H1 (cell line): ENCODE measurements around the gene RASL10B. TPM values are rescaled to one million over a fixed set of nuclear protein-coding genes. Genes with fewer than 3 reads are reported as not detected.

Source experiments
- CTCF ChIA-PET: fragments of 300-600 bp; sonication (Branson Sonifier 250); formaldehyde crosslinking; loops from one replicate; lab custom pipeline; 2021; ENCODE audit not compliant: partially characterized antibody; lab: Charles Lee
- POLR2A ChIA-PET: fragments of 300-600 bp; sonication (Branson Sonifier 250); formaldehyde crosslinking; loops from one replicate; lab custom pipeline; 2021; ENCODE audit warnings: inconsistent platforms; ENCODE audit not compliant: partially characterized antibody; lab: Charles Lee
- DNase-seq, 2 experiments: peaks; one replicate each; pipeline versions ENCODE4 v3.0.0 to v3.0.0-alpha.2; 2010 to 2022; ENCODE audit warnings: low spot score in 2 of 2, low read depth in 1 of 2, mixed read lengths in 1 of 2
- FAIRE-seq: peaks from 2 replicates; lab custom pipeline; 2011; peaks lifted over from hg19 to GRCh38; lab: Jason Lieb, UNC
- H2AFZ ChIP-seq: 2 replicates; pipeline ENCODE4 v1.8.1; 2012; ENCODE audit warnings: low read length, inconsistent platforms
- H2AK5ac ChIP-seq: 2 replicates; pipeline ENCODE4 v1.6.1; 2013; ENCODE audit warnings: low read depth, low read length
- H2BK120ac ChIP-seq: replicated peaks from 2 replicates; pipeline ENCODE3; 2013; ENCODE audit warnings: low read depth, low read length, inconsistent platforms
- H2BK12ac ChIP-seq: 2 replicates; pipeline ENCODE4 v1.6.1; 2013; ENCODE audit warnings: low read depth, low read length
- H2BK15ac ChIP-seq: 2 replicates; pipeline ENCODE4 v1.6.1; 2013; ENCODE audit warnings: low read length
- H2BK20ac ChIP-seq: 2 replicates; pipeline ENCODE4 v1.6.1; 2013; ENCODE audit warnings: low read length
- H2BK5ac ChIP-seq: 2 replicates; pipeline ENCODE4 v1.6.1; 2013; ENCODE audit warnings: low read depth, low read length
- H3K14ac ChIP-seq: 2 replicates; pipeline ENCODE4 v1.6.1; 2013; ENCODE audit warnings: inconsistent platforms; ENCODE audit not compliant: insufficient read length
- H3K18ac ChIP-seq: 2 replicates; pipeline ENCODE4 v1.6.1; 2013; ENCODE audit warnings: low read length; ENCODE audit errors: extremely low read depth
- H3K23ac ChIP-seq: 2 replicates; pipeline ENCODE4 v1.6.1; 2013; ENCODE audit warnings: inconsistent platforms; ENCODE audit not compliant: insufficient read length
- H3K23me2 ChIP-seq: 2 replicates; pipeline ENCODE4 v1.6.1; 2013; ENCODE audit warnings: low read depth, low read length
- H3K27ac ChIP-seq: 2 replicates; pipeline ENCODE4 v1.6.1; 2011; ENCODE audit warnings: low read depth, low read length, inconsistent platforms
- H3K27me3 ChIP-seq, 4 experiments: replicated peaks in 1 of 4; 1 replicate in 1 of 4; 2 replicates in 3 of 4; pipeline versions ENCODE4 v1.6.1 to v1.8.1; 2011 to 2013; ENCODE audit warnings: low read length in 3 of 4, mild to moderate bottlenecking in 3 of 4, inconsistent platforms in 2 of 4, mixed read lengths in 2 of 4, moderate library complexity in 1 of 4; ENCODE audit not compliant: control insufficient read depth in 3 of 4, insufficient read depth in 3 of 4; ENCODE audit errors: extremely low read depth in 1 of 4
- H3K36me3 ChIP-seq, 4 experiments: 2 replicates each; pipeline versions ENCODE4 v1.6.1 to v1.8.1; 2011 to 2013; ENCODE audit warnings: mild to moderate bottlenecking in 4 of 4, low read length in 3 of 4, moderate library complexity in 2 of 4, control low read depth in 1 of 4, inconsistent platforms in 1 of 4; ENCODE audit not compliant: insufficient read depth in 4 of 4, control insufficient read depth in 2 of 4
- H3K4ac ChIP-seq: replicated peaks from 2 replicates; pipeline ENCODE3; 2013; ENCODE audit warnings: low read length, low read depth, mixed read lengths, inconsistent platforms; ENCODE audit not compliant: insufficient read length
- H3K4me1 ChIP-seq, 4 experiments: replicated peaks in 1 of 4; 1 replicate in 1 of 4; 2 replicates in 3 of 4; pipeline versions ENCODE4 v1.6.1 to v1.8.1; 2011 to 2013; ENCODE audit warnings: low read length in 3 of 4, inconsistent platforms in 2 of 4, mixed read lengths in 1 of 4; ENCODE audit not compliant: insufficient read depth in 4 of 4, control insufficient read depth in 3 of 4
- H3K4me2 ChIP-seq, 2 experiments: 2 replicates each; pipeline versions ENCODE4 v1.6.1 to v1.8.1; 2011 to 2013; ENCODE audit warnings: low read depth in 2 of 2, low read length in 2 of 2, control low read depth in 1 of 2, inconsistent platforms in 1 of 2, mild to moderate bottlenecking in 1 of 2; ENCODE audit not compliant: insufficient read depth in 1 of 2
- H3K4me3 ChIP-seq, 4 experiments: fragments of 200-600, 300-600 bp in 1 of 4; sonication (generic), shearing (Covaris generic), sonication (Bioruptor Twin) in 1 of 4; 2 replicates each; pipeline versions ENCODE4 v1.5.1 to v1.8.1; 2011 to 2016; ENCODE audit warnings: low read length in 4 of 4, low read depth in 3 of 4, control low read depth in 2 of 4, inconsistent platforms in 2 of 4, mild to moderate bottlenecking in 2 of 4, mixed read lengths in 1 of 4, moderate library complexity in 1 of 4; ENCODE audit not compliant: insufficient read depth in 2 of 4; ENCODE audit errors: extremely low read depth in 1 of 4
- H3K56ac ChIP-seq: replicated peaks from 2 replicates; pipeline ENCODE3; 2013; ENCODE audit warnings: low read depth, mild to moderate bottlenecking, mixed read lengths, low read length, inconsistent platforms; ENCODE audit not compliant: insufficient read length
- H3K79me1 ChIP-seq: 2 replicates; pipeline ENCODE4 v1.6.1; 2013; ENCODE audit warnings: low read depth, low read length, control low read depth
- H3K79me2 ChIP-seq, 2 experiments: 2 replicates each; pipeline versions ENCODE4 v1.6.1 to v1.8.1; 2012 to 2013; ENCODE audit warnings: low read length in 2 of 2, mild to moderate bottlenecking in 2 of 2, inconsistent platforms in 1 of 2; ENCODE audit not compliant: insufficient read depth in 2 of 2, control insufficient read depth in 1 of 2
- H3K9ac ChIP-seq, 4 experiments: replicated peaks in 1 of 4; 1 replicate in 1 of 4; 2 replicates in 3 of 4; pipeline versions ENCODE4 v1.6.1 to v1.8.1; 2011 to 2013; ENCODE audit warnings: low read depth in 3 of 4, low read length in 3 of 4, control low read depth in 2 of 4, mild to moderate bottlenecking in 2 of 4, moderate library complexity in 2 of 4, inconsistent platforms in 1 of 4; ENCODE audit errors: extremely low read depth in 1 of 4
- H3K9me3 ChIP-seq, 2 experiments: 2 replicates each; pipeline versions ENCODE4 v1.6.1 to v1.8.1; 2012 to 2013; ENCODE audit warnings: mild to moderate bottlenecking in 2 of 2, moderate library complexity in 2 of 2, control low read depth in 1 of 2, inconsistent platforms in 1 of 2, low read depth in 1 of 2, low read length in 1 of 2, mixed read lengths in 1 of 2; ENCODE audit not compliant: insufficient read depth in 2 of 2
- H4K20me1 ChIP-seq, 2 experiments: replicated peaks in 1 of 2; 2 replicates each; pipeline versions ENCODE3 to v1.8.1; 2011 to 2013; ENCODE audit warnings: inconsistent platforms in 2 of 2, low read length in 2 of 2, mild to moderate bottlenecking in 1 of 2; ENCODE audit not compliant: insufficient read depth in 2 of 2, control insufficient read depth in 1 of 2
- H4K5ac ChIP-seq: 2 replicates; pipeline ENCODE4 v1.6.1; 2013; ENCODE audit warnings: low read length, low read depth, mixed read lengths, inconsistent platforms; ENCODE audit not compliant: insufficient read length
- H4K8ac ChIP-seq: 2 replicates; pipeline ENCODE4 v1.8.0; 2013; ENCODE audit warnings: mild to moderate bottlenecking, moderate library complexity, low read length, inconsistent platforms; ENCODE audit not compliant: insufficient read depth; ENCODE audit errors: extremely low read depth
- H4K91ac ChIP-seq: replicated peaks from 2 replicates; pipeline ENCODE3; 2013; ENCODE audit warnings: low read length, mixed read lengths, inconsistent platforms; ENCODE audit not compliant: insufficient read length
- ATF2 ChIP-seq: IDR thresholded peaks from 2 replicates; pipeline ENCODE4 v1.6.1; 2012; ENCODE audit warnings: low read length, inconsistent platforms
- ATF3 ChIP-seq: IDR thresholded peaks from 2 replicates; pipeline ENCODE4 v1.6.1; 2011; ENCODE audit warnings: low read depth, mild to moderate bottlenecking, low read length; ENCODE audit not compliant: insufficient read depth
- EP300 ChIP-seq, 2 experiments: IDR thresholded peaks; 1 replicate in 1 of 2; 2 replicates in 1 of 2; pipeline ENCODE4 v1.6.1; 2011 to 2012; ENCODE audit warnings: low read depth in 2 of 2, low read length in 2 of 2, mild to moderate bottlenecking in 2 of 2, borderline replicate concordance in 1 of 2, inconsistent platforms in 1 of 2, moderate library complexity in 1 of 2
- FOSL1 ChIP-seq: IDR thresholded peaks from 2 replicates; pipeline ENCODE4 v1.6.1; 2011; ENCODE audit warnings: mild to moderate bottlenecking, low read depth, low read length, moderate library complexity; ENCODE audit not compliant: insufficient read depth
- NANOG ChIP-seq: IDR thresholded peaks from 2 replicates; pipeline ENCODE4 v1.6.1; 2011; ENCODE audit warnings: low read length, low read depth, mild to moderate bottlenecking, inconsistent platforms; ENCODE audit not compliant: insufficient read depth, poor library complexity, severe bottlenecking
- PHF8 ChIP-seq: fragments of 200-600 bp; sonication (generic); conservative IDR thresholded peaks from 2 replicates; pipeline ENCODE4 v1.7.1; 2012; ENCODE audit warnings: low read depth, mild to moderate bottlenecking, inconsistent platforms, low read length, moderate library complexity
- RFX5 ChIP-seq: IDR thresholded peaks from 2 replicates; pipeline ENCODE4 v1.6.1; 2011; ENCODE audit warnings: low read depth, low read length, improper control_type of control experiment, borderline replicate concordance
- SIN3A ChIP-seq, 2 experiments: IDR thresholded peaks in 1 of 2; conservative IDR thresholded peaks in 1 of 2; 2 replicates each; pipeline ENCODE4 v1.6.1; 2011 to 2012; ENCODE audit warnings: low read length in 2 of 2, improper control_type of control experiment in 1 of 2, low read depth in 1 of 2, mild to moderate bottlenecking in 1 of 2
- SIX5 ChIP-seq: IDR thresholded peaks from 2 replicates; pipeline ENCODE4 v1.6.1; 2011; ENCODE audit warnings: mild to moderate bottlenecking, low read depth, low read length
- SUZ12 ChIP-seq: fragments of 200-600 bp; sonication (generic); IDR thresholded peaks from 2 replicates; pipeline ENCODE4 v1.6.1; 2012; ENCODE audit warnings: mild to moderate bottlenecking, inconsistent platforms, low read length, moderate library complexity, mixed read lengths
- YY1 ChIP-seq: IDR thresholded peaks from 2 replicates; pipeline ENCODE4 v1.6.1; 2011; ENCODE audit warnings: low read depth, mild to moderate bottlenecking, low read length
- WGBS, 2 experiments: shearing (Covaris generic) in 1 of 2; methylation state at CpG; one replicate each; pipeline versions ENCODE4 v1.1.6 to v1.1.7; 2013 to 2015; ENCODE audit warnings: low lambda C conversion rate in 2 of 2, mixed read lengths in 2 of 2, inconsistent platforms in 1 of 2, low coverage in 1 of 2, missing lambda C conversion rate in 1 of 2; ENCODE audit not compliant: insufficient replicate concordance in 2 of 2, insufficient coverage in 1 of 2, insufficient read length in 1 of 2; ENCODE audit errors: extremely low coverage in 1 of 2, missing lambda C conversion rate in 1 of 2; 5-methylcytosine and 5-hydroxymethylcytosine counted together
- polyA plus RNA-seq, 7 experiments: library from polyadenylated mRNA; depleted of rRNA in 3 of 7; stranded (reverse) in 5 of 7; unstranded in 2 of 7; fragments of >200 nt in 5 of 7; fragments of 200-250 nt in 2 of 7; gene quantifications; 1 replicate in 5 of 7; 2 replicates in 1 of 7; 4 replicates in 1 of 7; pipeline versions ENCODE4 v1.2.1 to v1.2.3, GENCODE V29; 2011 to 2013; ENCODE audit warnings: missing spikeins in 2 of 7, mixed read lengths in 2 of 7
- total RNA-seq: library from RNA; stranded (reverse); fragmentation: NEBNext Ultra II Directional; extraction: Animal tissue kit (Norgen Biotek cat#: 25700); gene quantifications from 2 replicates; pipeline ENCODE4 v1.2.1, GENCODE V29; 2021

RASL10B gene
- total and polyA plus RNA-seq, 2 of the 8 experiments (the other 6 are each of a cell fraction or from before 2014, with no cell fraction given), result 17.5 to 22.8 TPM

- Histone ChIP-seq H2BK20ac (no peak overlapping the region), H3K27ac (no peak overlapping the region), H4K8ac (no peak overlapping the region), H2BK5ac (no peak overlapping the region), H4K91ac (no peak overlapping the region), H2BK120ac (no peak overlapping the region), H3K9me3 (no peaks in the 10 kb centered on the region), H3K9ac (no peak overlapping the region), H2AFZ (no peak overlapping the region), H4K5ac (no peak overlapping the region), H3K23me2 (no peaks in the 10 kb centered on the region), H4K20me1 (peaks cover 0 to 5% of the 10 kb centered on the region in 2 experiments), H3K4ac (no peak overlapping the region), H3K18ac (no peak overlapping the region), H2BK15ac (no peak overlapping the region), H3K4me3 (no peak overlapping the region), H3K79me2 (no peaks in the 10 kb centered on the region), H3K56ac (no peak overlapping the region), H3K36me3 (peaks cover 0 to 18% (median 10%) of the 10 kb centered on the region in 4 experiments; a peak in 7 of 8 replicates), H2AK5ac (no peak overlapping the region), H3K4me1 (peaks cover 0 to 16% (median 5%) of the 10 kb centered on the region in 4 experiments; a peak in 3 of 7 replicates), H3K14ac (no peak overlapping the region), H3K4me2 (no peak overlapping the region), H3K23ac (no peak overlapping the region), H2BK12ac (no peak overlapping the region), H3K27me3 (peaks cover 0 to 2% (median 0%) of the 10 kb centered on the region in 4 experiments; a peak in 3 of 7 replicates), H3K79me1 (no peaks in the 10 kb centered on the region)
- no peak for DNase-seq
- WGBS, 2 experiments, result 97% methylated on average over 2 of the region's 2 CpGs; no CpG with 5 or more reads in 1 of the 2 experiments
- ChIA-PET CTCF (interaction anchor here (4.4 kb wide), 1 partner anchor 23 kb away, joined by 28 read pairs; no protein-coding TSS in a partner anchor), POLR2A (interaction anchor here (1.6 kb wide), 1 partner anchor 21 kb away, joined by 4 read pairs; no protein-coding TSS in a partner anchor)
- no peak for FAIRE-seq
- no peak for TF ChIP-seq FOSL1
- TF ChIP-seq RFX5, result no peak
- TF ChIP-seq ATF3, result no peak
- TF ChIP-seq PHF8, result no peak
- no peak for TF ChIP-seq EP300 (IDR thresholded peaks at IDR 0.05; ENCODE audit: borderline replicate concordance in 1 of 2, low read depth in 2 of 2, low read length in 2 of 2)
- no peak for TF ChIP-seq SIX5
- TF ChIP-seq ATF2, result no peak
- TF ChIP-seq SIN3A (conservative IDR thresholded peaks at IDR 0.05 in 1 of 2, IDR thresholded peaks at IDR 0.05 in 1 of 2; ENCODE audit: low read depth in 1 of 2, low read length in 2 of 2), result no peak
- TF ChIP-seq NANOG, result no peak
- TF ChIP-seq SUZ12, result no peak
- no peak for TF ChIP-seq YY1
These were observed 5.7 kb upstream of the RASL10B start for GRCh38 chr17:35725802-35726126.
